H1 (cell line): ENCODE measurements around the gene COL4A1. TPM values are rescaled to one million over a fixed set of nuclear protein-coding genes. Genes with fewer than 3 reads are reported as not detected.

ENCODE experiments used
- CTCF ChIA-PET: fragments of 300-600 bp; sonication (Branson Sonifier 250); formaldehyde crosslinking; loops from one replicate; lab custom pipeline; 2021; ENCODE audit not compliant: partially characterized antibody; lab: Charles Lee
- POLR2A ChIA-PET: fragments of 300-600 bp; sonication (Branson Sonifier 250); formaldehyde crosslinking; loops from one replicate; lab custom pipeline; 2021; ENCODE audit warnings: inconsistent platforms; ENCODE audit not compliant: partially characterized antibody; lab: Charles Lee
- DNase-seq, 2 experiments: peaks; one replicate each; pipeline versions ENCODE4 v3.0.0 to v3.0.0-alpha.2; 2010 to 2022; ENCODE audit warnings: low spot score in 2 of 2, low read depth in 1 of 2, mixed read lengths in 1 of 2
- FAIRE-seq: peaks from 2 replicates; lab custom pipeline; 2011; peaks lifted over from hg19 to GRCh38; lab: Jason Lieb, UNC
- H2AFZ ChIP-seq: 2 replicates; pipeline ENCODE4 v1.8.1; 2012; ENCODE audit warnings: low read length, inconsistent platforms
- H2AK5ac ChIP-seq: 2 replicates; pipeline ENCODE4 v1.6.1; 2013; ENCODE audit warnings: low read depth, low read length
- H2BK120ac ChIP-seq: replicated peaks from 2 replicates; pipeline ENCODE3; 2013; ENCODE audit warnings: low read depth, low read length, inconsistent platforms
- H2BK12ac ChIP-seq: 2 replicates; pipeline ENCODE4 v1.6.1; 2013; ENCODE audit warnings: low read depth, low read length
- H2BK15ac ChIP-seq: 2 replicates; pipeline ENCODE4 v1.6.1; 2013; ENCODE audit warnings: low read length
- H2BK20ac ChIP-seq: 2 replicates; pipeline ENCODE4 v1.6.1; 2013; ENCODE audit warnings: low read length
- H2BK5ac ChIP-seq: 2 replicates; pipeline ENCODE4 v1.6.1; 2013; ENCODE audit warnings: low read depth, low read length
- H3K14ac ChIP-seq: 2 replicates; pipeline ENCODE4 v1.6.1; 2013; ENCODE audit warnings: inconsistent platforms; ENCODE audit not compliant: insufficient read length
- H3K18ac ChIP-seq: 2 replicates; pipeline ENCODE4 v1.6.1; 2013; ENCODE audit warnings: low read length; ENCODE audit errors: extremely low read depth
- H3K23ac ChIP-seq: 2 replicates; pipeline ENCODE4 v1.6.1; 2013; ENCODE audit warnings: inconsistent platforms; ENCODE audit not compliant: insufficient read length
- H3K23me2 ChIP-seq: 2 replicates; pipeline ENCODE4 v1.6.1; 2013; ENCODE audit warnings: low read depth, low read length
- H3K27ac ChIP-seq: 2 replicates; pipeline ENCODE4 v1.6.1; 2011; ENCODE audit warnings: low read depth, low read length, inconsistent platforms
- H3K27me3 ChIP-seq, 4 experiments: replicated peaks in 1 of 4; 1 replicate in 1 of 4; 2 replicates in 3 of 4; pipeline versions ENCODE4 v1.6.1 to v1.8.1; 2011 to 2013; ENCODE audit warnings: low read length in 3 of 4, mild to moderate bottlenecking in 3 of 4, inconsistent platforms in 2 of 4, mixed read lengths in 2 of 4, moderate library complexity in 1 of 4; ENCODE audit not compliant: control insufficient read depth in 3 of 4, insufficient read depth in 3 of 4; ENCODE audit errors: extremely low read depth in 1 of 4
- H3K36me3 ChIP-seq, 4 experiments: 2 replicates each; pipeline versions ENCODE4 v1.6.1 to v1.8.1; 2011 to 2013; ENCODE audit warnings: mild to moderate bottlenecking in 4 of 4, low read length in 3 of 4, moderate library complexity in 2 of 4, control low read depth in 1 of 4, inconsistent platforms in 1 of 4; ENCODE audit not compliant: insufficient read depth in 4 of 4, control insufficient read depth in 2 of 4
- H3K4ac ChIP-seq: replicated peaks from 2 replicates; pipeline ENCODE3; 2013; ENCODE audit warnings: low read length, low read depth, mixed read lengths, inconsistent platforms; ENCODE audit not compliant: insufficient read length
- H3K4me1 ChIP-seq, 4 experiments: replicated peaks in 1 of 4; 1 replicate in 1 of 4; 2 replicates in 3 of 4; pipeline versions ENCODE4 v1.6.1 to v1.8.1; 2011 to 2013; ENCODE audit warnings: low read length in 3 of 4, inconsistent platforms in 2 of 4, mixed read lengths in 1 of 4; ENCODE audit not compliant: insufficient read depth in 4 of 4, control insufficient read depth in 3 of 4
- H3K4me2 ChIP-seq, 2 experiments: 2 replicates each; pipeline versions ENCODE4 v1.6.1 to v1.8.1; 2011 to 2013; ENCODE audit warnings: low read depth in 2 of 2, low read length in 2 of 2, control low read depth in 1 of 2, inconsistent platforms in 1 of 2, mild to moderate bottlenecking in 1 of 2; ENCODE audit not compliant: insufficient read depth in 1 of 2
- H3K4me3 ChIP-seq, 4 experiments: fragments of 200-600, 300-600 bp in 1 of 4; sonication (generic), shearing (Covaris generic), sonication (Bioruptor Twin) in 1 of 4; 2 replicates each; pipeline versions ENCODE4 v1.5.1 to v1.8.1; 2011 to 2016; ENCODE audit warnings: low read length in 4 of 4, low read depth in 3 of 4, control low read depth in 2 of 4, inconsistent platforms in 2 of 4, mild to moderate bottlenecking in 2 of 4, mixed read lengths in 1 of 4, moderate library complexity in 1 of 4; ENCODE audit not compliant: insufficient read depth in 2 of 4; ENCODE audit errors: extremely low read depth in 1 of 4
- H3K56ac ChIP-seq: replicated peaks from 2 replicates; pipeline ENCODE3; 2013; ENCODE audit warnings: low read depth, mild to moderate bottlenecking, mixed read lengths, low read length, inconsistent platforms; ENCODE audit not compliant: insufficient read length
- H3K79me1 ChIP-seq: 2 replicates; pipeline ENCODE4 v1.6.1; 2013; ENCODE audit warnings: low read depth, low read length, control low read depth
- H3K79me2 ChIP-seq, 2 experiments: 2 replicates each; pipeline versions ENCODE4 v1.6.1 to v1.8.1; 2012 to 2013; ENCODE audit warnings: low read length in 2 of 2, mild to moderate bottlenecking in 2 of 2, inconsistent platforms in 1 of 2; ENCODE audit not compliant: insufficient read depth in 2 of 2, control insufficient read depth in 1 of 2
- H3K9ac ChIP-seq, 4 experiments: replicated peaks in 1 of 4; 1 replicate in 1 of 4; 2 replicates in 3 of 4; pipeline versions ENCODE4 v1.6.1 to v1.8.1; 2011 to 2013; ENCODE audit warnings: low read depth in 3 of 4, low read length in 3 of 4, control low read depth in 2 of 4, mild to moderate bottlenecking in 2 of 4, moderate library complexity in 2 of 4, inconsistent platforms in 1 of 4; ENCODE audit errors: extremely low read depth in 1 of 4
- H3K9me3 ChIP-seq, 2 experiments: 2 replicates each; pipeline versions ENCODE4 v1.6.1 to v1.8.1; 2012 to 2013; ENCODE audit warnings: mild to moderate bottlenecking in 2 of 2, moderate library complexity in 2 of 2, control low read depth in 1 of 2, inconsistent platforms in 1 of 2, low read depth in 1 of 2, low read length in 1 of 2, mixed read lengths in 1 of 2; ENCODE audit not compliant: insufficient read depth in 2 of 2
- H4K20me1 ChIP-seq, 2 experiments: replicated peaks in 1 of 2; 2 replicates each; pipeline versions ENCODE3 to v1.8.1; 2011 to 2013; ENCODE audit warnings: inconsistent platforms in 2 of 2, low read length in 2 of 2, mild to moderate bottlenecking in 1 of 2; ENCODE audit not compliant: insufficient read depth in 2 of 2, control insufficient read depth in 1 of 2
- H4K5ac ChIP-seq: 2 replicates; pipeline ENCODE4 v1.6.1; 2013; ENCODE audit warnings: low read length, low read depth, mixed read lengths, inconsistent platforms; ENCODE audit not compliant: insufficient read length
- H4K8ac ChIP-seq: 2 replicates; pipeline ENCODE4 v1.8.0; 2013; ENCODE audit warnings: mild to moderate bottlenecking, moderate library complexity, low read length, inconsistent platforms; ENCODE audit not compliant: insufficient read depth; ENCODE audit errors: extremely low read depth
- H4K91ac ChIP-seq: replicated peaks from 2 replicates; pipeline ENCODE3; 2013; ENCODE audit warnings: low read length, mixed read lengths, inconsistent platforms; ENCODE audit not compliant: insufficient read length
- ATF2 ChIP-seq: IDR thresholded peaks from 2 replicates; pipeline ENCODE4 v1.6.1; 2012; ENCODE audit warnings: low read length, inconsistent platforms
- BCL11A ChIP-seq, 2 experiments: IDR thresholded peaks; one replicate each; pipeline ENCODE4 v1.6.1; 2011; ENCODE audit warnings: low read depth in 2 of 2, low read length in 2 of 2, mild to moderate bottlenecking in 2 of 2
- CEBPB ChIP-seq: IDR thresholded peaks from 2 replicates; pipeline ENCODE4 v1.6.1; 2012; ENCODE audit warnings: low read depth, low read length
- CTBP2 ChIP-seq: IDR thresholded peaks from 2 replicates; pipeline ENCODE4 v1.7.0; 2011; ENCODE audit warnings: borderline replicate concordance, mild to moderate bottlenecking, moderate library complexity, mixed read lengths, low read length; ENCODE audit not compliant: insufficient read depth, insufficient read length
- NANOG ChIP-seq: IDR thresholded peaks from 2 replicates; pipeline ENCODE4 v1.6.1; 2011; ENCODE audit warnings: low read length, low read depth, mild to moderate bottlenecking, inconsistent platforms; ENCODE audit not compliant: insufficient read depth, poor library complexity, severe bottlenecking
- POLR2A ChIP-seq, 2 experiments: IDR thresholded peaks; 1 replicate in 1 of 2; 2 replicates in 1 of 2; pipeline ENCODE4 v1.6.1; 2011; ENCODE audit warnings: low read depth in 2 of 2, low read length in 2 of 2, mild to moderate bottlenecking in 2 of 2; ENCODE audit errors: control extremely low read depth in 1 of 2
- RFX5 ChIP-seq: IDR thresholded peaks from 2 replicates; pipeline ENCODE4 v1.6.1; 2011; ENCODE audit warnings: low read depth, low read length, improper control_type of control experiment, borderline replicate concordance
- SIN3A ChIP-seq, 2 experiments: IDR thresholded peaks in 1 of 2; conservative IDR thresholded peaks in 1 of 2; 2 replicates each; pipeline ENCODE4 v1.6.1; 2011 to 2012; ENCODE audit warnings: low read length in 2 of 2, improper control_type of control experiment in 1 of 2, low read depth in 1 of 2, mild to moderate bottlenecking in 1 of 2
- SIRT6 ChIP-seq: IDR thresholded peaks from one replicate; pipeline ENCODE4 v1.7.1; 2012; ENCODE audit warnings: low read length, inconsistent platforms
- SRF ChIP-seq: IDR thresholded peaks from 2 replicates; pipeline ENCODE4 v1.6.1; 2011; ENCODE audit warnings: mild to moderate bottlenecking, low read depth, low read length, moderate library complexity
- TAF7 ChIP-seq: optimal IDR thresholded peaks from 2 replicates; pipeline ENCODE3; 2011; ENCODE audit warnings: low read depth, mild to moderate bottlenecking, inconsistent platforms, low read length, moderate library complexity, borderline replicate concordance
- WGBS, 2 experiments: shearing (Covaris generic) in 1 of 2; methylation state at CpG; one replicate each; pipeline versions ENCODE4 v1.1.6 to v1.1.7; 2013 to 2015; ENCODE audit warnings: low lambda C conversion rate in 2 of 2, mixed read lengths in 2 of 2, inconsistent platforms in 1 of 2, low coverage in 1 of 2, missing lambda C conversion rate in 1 of 2; ENCODE audit not compliant: insufficient replicate concordance in 2 of 2, insufficient coverage in 1 of 2, insufficient read length in 1 of 2; ENCODE audit errors: extremely low coverage in 1 of 2, missing lambda C conversion rate in 1 of 2; 5-methylcytosine and 5-hydroxymethylcytosine counted together
- polyA plus RNA-seq, 7 experiments: library from polyadenylated mRNA; depleted of rRNA in 3 of 7; stranded (reverse) in 5 of 7; unstranded in 2 of 7; fragments of >200 nt in 5 of 7; fragments of 200-250 nt in 2 of 7; gene quantifications; 1 replicate in 5 of 7; 2 replicates in 1 of 7; 4 replicates in 1 of 7; pipeline versions ENCODE4 v1.2.1 to v1.2.3, GENCODE V29; 2011 to 2013; ENCODE audit warnings: missing spikeins in 2 of 7, mixed read lengths in 2 of 7
- total RNA-seq: library from RNA; stranded (reverse); fragmentation: NEBNext Ultra II Directional; extraction: Animal tissue kit (Norgen Biotek cat#: 25700); gene quantifications from 2 replicates; pipeline ENCODE4 v1.2.1, GENCODE V29; 2021

COL4A1 gene
- total and polyA plus RNA-seq, 2 of the 8 experiments (the other 6 are each of a cell fraction or from before 2014, with no cell fraction given): 30.7 to 82.0 TPM

DNA sequence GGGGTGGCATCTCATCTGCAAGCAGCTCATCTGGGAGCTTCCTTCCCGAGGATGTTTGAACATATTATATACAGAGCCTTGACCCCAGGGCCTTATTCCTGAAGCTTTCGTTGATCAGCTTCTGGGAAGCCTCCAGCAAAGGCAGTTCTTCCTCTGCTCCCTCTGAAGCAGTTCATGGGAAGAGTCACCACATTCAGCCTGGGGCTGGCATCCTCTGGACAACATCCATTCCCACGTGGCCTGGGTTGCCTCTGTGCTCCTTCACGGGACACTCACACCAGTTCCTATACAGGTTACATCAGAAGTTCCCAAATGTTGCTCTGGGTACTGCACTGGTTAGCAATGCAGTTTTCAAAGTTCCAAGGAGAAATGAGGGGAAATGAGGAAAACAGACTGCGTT is 29.7 kb upstream of the COL4A1 start:
- Histone ChIP-seq H3K4me3 (no peak overlapping the region), H2BK20ac (no peak overlapping the region), H4K20me1 (peaks cover 0 to 4% of the 10 kb centered on the region in 2 experiments), H3K79me1 (peaks cover 3% of the 10 kb centered on the region; the same call in 1 of the 2 replicates), H2BK5ac (no peak overlapping the region), H3K4me1 (peaks cover 2 to 13% (median 7%) of the 10 kb centered on the region in 4 experiments; a peak in 5 of 7 replicates), H3K27ac (no peak overlapping the region), H4K5ac (no peak overlapping the region), H3K23me2 (no peaks in the 10 kb centered on the region), H3K14ac (no peak overlapping the region), H4K8ac (no peak overlapping the region), H2BK15ac (no peak overlapping the region), H3K36me3 (no peaks in the 10 kb centered on the region), H3K56ac (no peak overlapping the region), H2BK120ac (no peak overlapping the region), H4K91ac (no peak overlapping the region), H3K9ac (no peak overlapping the region), H2BK12ac (no peak overlapping the region), H2AK5ac (no peak overlapping the region), H3K79me2 (no peaks in the 10 kb centered on the region), H3K4me2 (no peak overlapping the region), H3K18ac (no peak overlapping the region), H2AFZ (no peak overlapping the region), H3K9me3 (no peaks in the 10 kb centered on the region), H3K23ac (no peak overlapping the region), H3K27me3 (no peaks in the 10 kb centered on the region), H3K4ac (no peak overlapping the region)
- WGBS, 2 experiments: 94% methylated on average over 5 of the region's 5 CpGs; no CpG with 5 or more reads in 1 of the 2 experiments
- CTCF ChIA-PET: interaction anchor here (1.0 to 2.0 kb wide), 2 partner anchors 16 to 28 kb away, joined by 3 to 6 read pairs; no protein-coding TSS in a partner anchor
- FAIRE-seq (no peak), DNase-seq (no peak)
- POLR2A ChIA-PET: interaction anchor here (1.3 kb wide), 1 partner anchor 38 kb away, joined by 3 read pairs; no protein-coding TSS in a partner anchor
- TF ChIP-seq CTBP2 (no peak), BCL11A (IDR thresholded peaks at IDR 0.05; ENCODE audit: low read depth in 2 of 2, low read length in 2 of 2) (no peak), POLR2A (IDR thresholded peaks at IDR 0.05; ENCODE audit: control extremely low read depth in 1 of 2, low read depth in 2 of 2, low read length in 2 of 2) (no peak), TAF7 (no peak), SRF (no peak), ATF2 (no peak), SIRT6 (no peak), CEBPB (no peak), RFX5 (no peak), SIN3A (conservative IDR thresholded peaks at IDR 0.05 in 1 of 2, IDR thresholded peaks at IDR 0.05 in 1 of 2; ENCODE audit: low read depth in 1 of 2, low read length in 2 of 2) (no peak), NANOG (no peak)
